ENCODE measurements around the gene ANTXR1.

- no peak for TF ChIP-seq CTCF (optimal IDR thresholded peaks at IDR 0.05 in 1 of 3, IDR thresholded peaks at IDR 0.05 in 1 of 3, conservative IDR thresholded peaks at IDR 0.05 in 1 of 3; ENCODE audit: extremely low read depth in 1 of 3, insufficient read depth in 2 of 3, low read length in 3 of 3)
- no peak for TF ChIP-seq EZH2 (IDR thresholded peaks at IDR 0.05; ENCODE audit: low read length)
Measured at GRCh38 chr2:69124343-69124742, 111.4 kb downstream of the ANTXR1 start.

All from keratinocyte (primary cell).